ENCODE measurements around the gene FLOT2.
"Not testable (repeated sequence)": the region's sequence is repeated elsewhere in the genome, so short reads cannot be mapped to it uniquely, and the experiment has no call there.

Gene FLOT2

GRCh38 chr17:28873839-28874238, 23.7 kb downstream of the FLOT2 start:
- DNase-seq (ENCODE audit: low read depth) = no peak

GRCh38 chr17:28871056-28871579, 26.4 kb downstream of the FLOT2 start:
- DNase-seq (ENCODE audit: low read depth) = no peak

- no peak for DNase-seq (ENCODE audit: low read depth)
Measured at GRCh38 chr17:28867276-28867675, 30.3 kb downstream of the FLOT2 start.

GRCh38 chr17:28865946-28866752, 31.4 kb downstream of the FLOT2 start:
- no peak for DNase-seq (ENCODE audit: low read depth)

- no peak for DNase-seq (ENCODE audit: low read depth)
Measured at GRCh38 chr17:28864991-28865849, 32.3 kb downstream of the FLOT2 start.

GRCh38 chr17:28863953-28864352, 33.6 kb downstream of the FLOT2 start:
- no peak for DNase-seq (ENCODE audit: low read depth)

- no peak for DNase-seq (ENCODE audit: low read depth)
Measured at GRCh38 chr17:28862561-28862960, 35.0 kb downstream of the FLOT2 start.

- no peak for DNase-seq (ENCODE audit: low read depth)
Measured at GRCh38 chr17:28861393-28862203, 35.9 kb downstream of the FLOT2 start.

GRCh38 chr17:28860363-28860808, 37.1 kb downstream of the FLOT2 start:
- DNase-seq (ENCODE audit: low read depth) = no peak

GRCh38 chr17:28858801-28859355, 38.7 kb downstream of the FLOT2 start:
- no peak for DNase-seq (ENCODE audit: low read depth)

GRCh38 chr17:28857905-28858800, 39.4 kb downstream of the FLOT2 start:
- no peak for DNase-seq (ENCODE audit: low read depth)

GRCh38 chr17:28856028-28856574, 41.4 kb downstream of the FLOT2 start:
- no peak for DNase-seq (ENCODE audit: low read depth)

- no peak for DNase-seq (ENCODE audit: low read depth)
Measured at GRCh38 chr17:28855336-28855679, 42.2 kb downstream of the FLOT2 start.

- peak; percentile 78 for DNase-seq (ENCODE audit: low read depth)
Measured at GRCh38 chr17:28854457-28855335, 42.8 kb downstream of the FLOT2 start, which contains the start of gene ERAL1. ERAL1 (plus strand) TSS chr17:28855016; CDS start chr17:28855035, 19 bp downstream.

- no peak for DNase-seq (ENCODE audit: low read depth)
Measured at GRCh38 chr17:28853295-28853694, 44.2 kb downstream of the FLOT2 start.

- DNase-seq (ENCODE audit: low read depth) = no peak
Measured at GRCh38 chr17:28849281-28849680, 48.3 kb downstream of the FLOT2 start.

- DNase-seq (ENCODE audit: low read depth) = peak; percentile 53
Measured at GRCh38 chr17:28848667-28849066, 48.9 kb downstream of the FLOT2 start.

- not testable (repeated sequence) for DNase-seq (ENCODE audit: low read depth)
Measured at GRCh38 chr17:28846699-28847098, 50.8 kb downstream of the FLOT2 start.

- no peak for DNase-seq (ENCODE audit: low read depth)
Measured at GRCh38 chr17:28846231-28846630, 51.3 kb downstream of the FLOT2 start.

Measured in activated T-cell treated with anti-CD3 and anti-CD28 coated beads for 48 hours (primary cell).